Measurements from ENCODE around the gene IDH2.

- TF ChIP-seq, protein P1, sequence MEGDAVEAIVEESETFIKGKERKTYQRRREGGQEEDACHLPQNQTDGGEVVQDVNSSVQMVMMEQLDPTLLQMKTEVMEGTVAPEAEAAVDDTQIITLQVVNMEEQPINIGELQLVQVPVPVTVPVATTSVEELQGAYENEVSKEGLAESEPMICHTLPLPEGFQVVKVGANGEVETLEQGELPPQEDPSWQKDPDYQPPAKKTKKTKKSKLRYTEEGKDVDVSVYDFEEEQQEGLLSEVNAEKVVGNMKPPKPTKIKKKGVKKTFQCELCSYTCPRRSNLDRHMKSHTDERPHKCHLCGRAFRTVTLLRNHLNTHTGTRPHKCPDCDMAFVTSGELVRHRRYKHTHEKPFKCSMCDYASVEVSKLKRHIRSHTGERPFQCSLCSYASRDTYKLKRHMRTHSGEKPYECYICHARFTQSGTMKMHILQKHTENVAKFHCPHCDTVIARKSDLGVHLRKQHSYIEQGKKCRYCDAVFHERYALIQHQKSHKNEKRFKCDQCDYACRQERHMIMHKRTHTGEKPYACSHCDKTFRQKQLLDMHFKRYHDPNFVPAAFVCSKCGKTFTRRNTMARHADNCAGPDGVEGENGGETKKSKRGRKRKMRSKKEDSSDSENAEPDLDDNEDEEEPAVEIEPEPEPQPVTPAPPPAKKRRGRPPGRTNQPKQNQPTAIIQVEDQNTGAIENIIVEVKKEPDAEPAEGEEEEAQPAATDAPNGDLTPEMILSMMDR (IDR thresholded peaks at IDR 0.05) = no peak
- no peak for TF ChIP-seq POLR2A (IDR thresholded peaks at IDR 0.05)
These were observed 21.9 kb downstream of the IDH2 start for GRCh38 chr15:90080458-90080755.

All from testis (tissue), 2 donors.